ENCODE measurements around the gene VHLL. TPM values are rescaled to one million over a fixed set of nuclear protein-coding genes. Genes with fewer than 3 reads are reported as not detected.

Gene VHLL
- total RNA-seq, 4 donors from 2014 or later = not detected

DNA sequence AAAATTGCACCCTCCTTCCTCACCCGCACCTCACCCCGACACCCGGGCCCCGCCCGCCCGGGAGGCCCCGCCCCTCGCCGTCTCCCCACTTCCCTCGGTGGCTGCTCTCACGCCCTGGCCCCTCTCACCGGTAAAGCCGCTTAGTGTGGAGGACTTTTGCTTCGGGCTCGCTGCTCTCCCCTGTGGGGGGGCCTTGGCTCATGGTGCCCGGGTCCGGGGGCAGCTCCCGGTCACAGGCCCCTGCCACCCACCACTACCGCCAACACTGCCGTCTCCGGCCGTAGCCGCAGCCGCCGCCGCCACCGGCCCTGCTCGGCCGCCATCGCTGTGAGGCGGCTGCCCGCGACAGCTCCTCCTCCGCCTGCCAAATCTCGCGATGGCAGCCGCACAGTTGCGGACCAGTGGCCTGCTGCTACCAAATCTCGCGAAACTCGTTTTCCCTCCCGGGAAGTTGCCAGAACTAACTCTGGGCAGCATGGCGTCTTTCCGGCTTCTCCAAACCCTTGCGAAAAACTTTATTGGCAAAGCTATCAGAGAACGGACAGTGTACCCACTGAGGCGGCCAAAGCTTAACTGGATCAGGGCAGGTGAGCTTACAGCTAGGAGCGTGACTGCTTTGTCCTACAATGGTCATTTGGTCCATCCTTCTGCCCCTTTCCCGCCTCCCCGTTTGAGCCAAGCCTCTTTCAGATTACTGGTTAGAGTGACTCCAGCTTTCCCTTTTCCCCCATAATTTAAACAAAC is 16.5 kb downstream of the VHLL start, which contains the start of gene SMG5:
Gene SMG5 (minus strand): TSS at position 347 of the 744 bp plus-strand sequence. CDS start 145 bp downstream, at position 202.
- intact Hi-C loops (cut with DNase I; ENCODE audit: low total_unique reads) = no loop called here
- peak; percentile 73 to 96 (median 93) for TF ChIP-seq POLR2AphosphoS5 (IDR thresholded peaks at IDR 0.05)
- TF ChIP-seq, protein P1, sequence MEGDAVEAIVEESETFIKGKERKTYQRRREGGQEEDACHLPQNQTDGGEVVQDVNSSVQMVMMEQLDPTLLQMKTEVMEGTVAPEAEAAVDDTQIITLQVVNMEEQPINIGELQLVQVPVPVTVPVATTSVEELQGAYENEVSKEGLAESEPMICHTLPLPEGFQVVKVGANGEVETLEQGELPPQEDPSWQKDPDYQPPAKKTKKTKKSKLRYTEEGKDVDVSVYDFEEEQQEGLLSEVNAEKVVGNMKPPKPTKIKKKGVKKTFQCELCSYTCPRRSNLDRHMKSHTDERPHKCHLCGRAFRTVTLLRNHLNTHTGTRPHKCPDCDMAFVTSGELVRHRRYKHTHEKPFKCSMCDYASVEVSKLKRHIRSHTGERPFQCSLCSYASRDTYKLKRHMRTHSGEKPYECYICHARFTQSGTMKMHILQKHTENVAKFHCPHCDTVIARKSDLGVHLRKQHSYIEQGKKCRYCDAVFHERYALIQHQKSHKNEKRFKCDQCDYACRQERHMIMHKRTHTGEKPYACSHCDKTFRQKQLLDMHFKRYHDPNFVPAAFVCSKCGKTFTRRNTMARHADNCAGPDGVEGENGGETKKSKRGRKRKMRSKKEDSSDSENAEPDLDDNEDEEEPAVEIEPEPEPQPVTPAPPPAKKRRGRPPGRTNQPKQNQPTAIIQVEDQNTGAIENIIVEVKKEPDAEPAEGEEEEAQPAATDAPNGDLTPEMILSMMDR (IDR thresholded peaks at IDR 0.05) = no peak
- TF ChIP-seq POLR2A (IDR thresholded peaks at IDR 0.05) = peak; percentile 96
- WGBS, 2 donors (ENCODE audit: low coverage in 1 of 2) = 0% methylated on average over 42 of the region's 50 CpGs; no CpG with 5 or more reads in 1 of the 2 donors
- peaks cover 0 to 9% (median 4%) of the 10 kb centered on the region in 4 donors for H3K36me3 ChIP-seq
- peak within 1 kb of the TSS; percentile 79 to 94 (median 88) for H3K4me3 ChIP-seq
- peaks cover 8 to 39% (median 21%) of the 10 kb centered on the region in 4 donors for H3K4me1 ChIP-seq
- H3K9me3 ChIP-seq = no peaks in the 10 kb centered on the region
- no peaks in the 10 kb centered on the region for H3K27me3 ChIP-seq
- peak within 1 kb of the TSS; percentile 90 to 95 (median 92) for H3K27ac ChIP-seq
- in situ Hi-C loops (cut with MboI; ENCODE audit: low pct_ligation_motif_present in 1 of 4, low pct_unique_long_range_greater_than_20kb in 1 of 4, low sequenced_read_pairs in 3 of 4) = no loop called here
- DNase-seq = peak; percentile 97

DNA sequence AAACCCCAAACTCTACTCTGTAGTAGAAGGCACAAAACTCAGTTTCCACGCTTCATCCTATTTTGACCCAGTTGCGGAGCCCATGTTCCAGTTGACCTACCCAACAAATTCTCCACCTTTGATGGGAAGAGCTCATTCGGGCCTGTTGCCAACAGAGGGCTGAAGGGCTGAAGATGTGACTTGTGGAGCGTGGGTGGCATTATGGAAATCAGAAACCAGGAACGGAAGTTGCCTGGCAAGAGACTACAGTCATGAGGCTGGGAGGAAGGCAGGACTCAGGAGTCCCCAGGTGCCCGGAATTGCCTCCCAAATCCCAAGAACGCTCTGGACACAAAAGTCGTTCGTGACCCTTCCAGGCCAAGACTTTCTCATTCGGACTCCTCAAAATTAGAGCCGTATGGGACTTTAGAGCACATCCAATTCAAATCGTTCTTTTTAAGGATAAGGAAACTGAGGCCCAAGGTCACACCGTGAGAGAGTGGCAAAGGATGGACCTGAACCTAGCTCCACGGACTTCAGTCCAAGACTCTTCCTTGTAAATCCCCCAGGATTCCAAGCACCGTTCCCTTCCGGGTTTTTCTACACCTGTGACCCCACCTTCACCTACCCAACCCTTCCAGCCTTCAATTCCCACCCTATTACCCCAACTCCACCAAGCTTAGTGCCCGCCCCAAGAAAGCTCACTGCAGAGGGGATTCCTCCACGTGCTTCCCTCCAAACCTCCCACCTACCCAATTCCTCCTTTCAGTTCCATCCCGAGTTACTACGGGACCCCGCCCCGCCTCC is 17.2 kb downstream of the VHLL start:
- intact Hi-C loops (cut with DNase I; ENCODE audit: low total_unique reads) = no loop called here
- Histone ChIP-seq H3K4me1 (peaks cover 8 to 39% (median 21%) of the 10 kb centered on the region in 4 donors), H3K9me3 (no peaks in the 10 kb centered on the region), H3K27me3 (no peaks in the 10 kb centered on the region), H3K4me3 (peak overlapping the region; percentile 79 to 94 (median 88)), H3K36me3 (peaks cover 0 to 16% (median 6%) of the 10 kb centered on the region in 4 donors), H3K27ac (peak overlapping the region; percentile 90 to 95 (median 92))
- DNase-seq = no peak
- 0 to 7% methylated on average over 6 to 22 of the region's 22 CpGs for WGBS, 2 donors (ENCODE audit: low coverage in 1 of 2)
- in situ Hi-C loops (cut with MboI; ENCODE audit: low pct_ligation_motif_present in 1 of 4, low pct_unique_long_range_greater_than_20kb in 1 of 4, low sequenced_read_pairs in 3 of 4) = no loop called here
- no peak for TF ChIP-seq EP300 (IDR thresholded peaks at IDR 0.05; ENCODE audit: low read depth)
- TF ChIP-seq, protein P1 (IDR thresholded peaks at IDR 0.05) = no peak
- TF ChIP-seq POLR2AphosphoS5 (IDR thresholded peaks at IDR 0.05) = no peak
- TF ChIP-seq POLR2A (IDR thresholded peaks at IDR 0.05) = no peak

DNA sequence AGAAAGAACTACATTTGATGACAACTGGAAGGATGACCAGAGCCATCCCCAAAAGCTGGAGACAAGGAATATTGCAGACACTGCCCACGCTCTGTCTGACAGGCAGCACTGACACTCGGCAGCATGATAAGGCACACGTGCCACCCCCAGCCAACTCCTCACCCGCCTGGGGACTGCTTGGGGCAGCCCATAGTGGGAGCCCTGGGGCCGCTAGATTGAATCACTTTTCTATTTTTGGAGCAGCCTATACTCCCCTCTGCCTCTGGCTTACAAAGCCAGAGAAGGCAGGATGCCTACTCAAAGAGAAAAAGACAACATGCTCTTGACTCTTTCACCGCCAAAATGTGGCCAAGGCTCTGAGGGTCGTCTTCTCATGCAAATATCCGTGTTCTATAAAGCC is 17.8 kb downstream of the VHLL start:
- H3K9me3 ChIP-seq = no peaks in the 10 kb centered on the region
- no peaks in the 10 kb centered on the region for H3K27me3 ChIP-seq
- in situ Hi-C loops (cut with MboI; ENCODE audit: low pct_ligation_motif_present in 1 of 4, low pct_unique_long_range_greater_than_20kb in 1 of 4, low sequenced_read_pairs in 3 of 4) = no loop called here
- H3K36me3 ChIP-seq = peaks cover 0 to 21% (median 9%) of the 10 kb centered on the region in 4 donors
- H3K27ac ChIP-seq = peak overlapping the region in 3 of 4 donors; percentile 90 to 95 (median 91)
- H3K4me3 ChIP-seq = peak overlapping the region in 3 of 4 donors; percentile 79 to 90 (median 86)
- 28% methylated on average over 8 of the region's 8 CpGs; no CpG with 5 or more reads in 1 of the 2 donors for WGBS, 2 donors (ENCODE audit: low coverage in 1 of 2)
- no peak for DNase-seq
- peaks cover 8 to 39% (median 21%) of the 10 kb centered on the region in 4 donors for H3K4me1 ChIP-seq
- intact Hi-C loops (cut with DNase I; ENCODE audit: low total_unique reads) = no loop called here
- no peak for TF ChIP-seq POLR2AphosphoS5 (IDR thresholded peaks at IDR 0.05)
- no peak for TF ChIP-seq EP300 (IDR thresholded peaks at IDR 0.05; ENCODE audit: low read depth)

DNA sequence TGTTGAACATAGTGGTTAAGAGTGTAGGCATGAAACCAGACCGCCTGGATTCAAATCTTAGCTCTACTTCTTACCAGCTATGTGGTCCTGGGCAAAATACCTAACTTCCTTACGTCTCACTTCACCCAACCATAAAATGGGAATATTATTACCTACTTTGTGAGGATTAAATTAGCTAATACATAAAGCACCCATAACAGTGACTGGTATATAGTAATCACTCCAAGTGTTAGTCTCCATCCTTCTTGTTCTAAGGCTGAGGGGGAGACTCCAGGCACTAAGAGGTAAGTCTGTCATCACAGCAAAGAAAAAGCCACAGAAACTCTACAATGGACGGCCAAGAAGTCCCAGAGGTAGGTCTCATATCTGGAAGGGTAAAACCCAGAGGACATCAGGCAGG is 19.3 kb downstream of the VHLL start:
- peaks cover 0 to 34% (median 15%) of the 10 kb centered on the region in 4 donors for H3K36me3 ChIP-seq
- no peak overlapping the region for H3K4me3 ChIP-seq
- H3K27me3 ChIP-seq = no peaks in the 10 kb centered on the region
- H3K27ac ChIP-seq = no peak overlapping the region
- intact Hi-C loops (cut with DNase I; ENCODE audit: low total_unique reads) = no loop called here
- no peaks in the 10 kb centered on the region for H3K9me3 ChIP-seq
- no peak for TF ChIP-seq POLR2A (IDR thresholded peaks at IDR 0.05)
- no peak for TF ChIP-seq POLR2AphosphoS5 (IDR thresholded peaks at IDR 0.05)
- TF ChIP-seq, protein P1 (IDR thresholded peaks at IDR 0.05) = no peak
- no peak for TF ChIP-seq EP300 (IDR thresholded peaks at IDR 0.05; ENCODE audit: low read depth)
- peaks cover 8 to 39% (median 21%) of the 10 kb centered on the region in 4 donors for H3K4me1 ChIP-seq
- WGBS, 2 donors (ENCODE audit: low coverage in 1 of 2) = 86 to 88% methylated on average over 2 to 3 of the region's 3 CpGs
- no peak for DNase-seq
- in situ Hi-C loops (cut with MboI; ENCODE audit: low pct_ligation_motif_present in 1 of 4, low pct_unique_long_range_greater_than_20kb in 1 of 4, low sequenced_read_pairs in 3 of 4) = no loop called here
